HG03575 (cell line): ENCODE results near the gene LINGO4.
"Not testable (repeated sequence)": the region's sequence is repeated elsewhere in the genome, so short reads cannot be mapped to it uniquely, and the experiment has no call there.

Experiments used
- ATAC-seq: cut with Tn5 transposase; IDR thresholded peaks from one replicate; pipeline ENCODE4 v1.9.1; 2021; ENCODE audit not compliant: unreplicated experiment, insufficient number of reproducible peaks, low FRiP score; ENCODE audit errors: extremely low read depth

LINGO4 gene

DNA sequence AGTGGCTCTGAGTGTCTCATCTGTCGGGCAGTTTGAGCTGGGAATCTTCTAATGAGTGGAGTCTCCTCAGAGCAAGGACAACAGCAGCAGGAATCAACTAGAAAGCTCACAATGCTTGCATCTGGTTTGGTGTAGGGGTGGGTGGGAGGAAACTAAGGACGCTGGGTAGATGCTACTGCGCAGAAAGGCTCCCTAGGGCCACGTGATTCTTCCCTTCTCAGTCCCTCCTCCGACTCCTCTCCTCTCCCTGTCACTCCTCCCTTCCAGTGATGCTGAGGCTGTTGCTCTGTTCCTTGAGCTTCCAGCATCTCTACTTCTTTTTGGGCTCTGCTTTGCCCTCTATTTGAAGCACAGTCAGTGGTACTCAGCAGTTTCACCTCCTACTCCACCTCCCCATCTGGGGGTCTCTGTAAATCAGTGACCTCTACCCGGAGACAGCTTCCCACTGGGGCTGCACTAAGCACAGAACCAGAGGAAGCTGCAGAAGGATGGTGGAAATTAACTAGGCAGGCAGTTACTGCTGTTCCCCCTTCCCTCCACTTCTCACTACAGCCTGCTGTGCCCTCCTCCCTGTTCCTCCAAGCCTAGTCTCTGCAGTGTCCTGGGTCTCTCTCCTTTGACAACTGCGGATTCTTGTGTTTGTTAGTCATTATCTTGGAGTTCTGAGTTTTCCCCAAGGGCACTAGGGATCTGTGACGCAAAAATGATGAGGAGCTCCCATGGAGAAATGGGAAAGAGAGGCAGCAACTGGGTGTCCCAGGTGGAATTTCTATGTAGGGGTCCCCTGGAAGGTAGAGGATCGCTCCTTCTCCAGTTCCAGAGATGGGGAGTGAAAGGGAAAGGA is 5.8 kb downstream of the LINGO4 start:
- no peak for ATAC-seq

DNA sequence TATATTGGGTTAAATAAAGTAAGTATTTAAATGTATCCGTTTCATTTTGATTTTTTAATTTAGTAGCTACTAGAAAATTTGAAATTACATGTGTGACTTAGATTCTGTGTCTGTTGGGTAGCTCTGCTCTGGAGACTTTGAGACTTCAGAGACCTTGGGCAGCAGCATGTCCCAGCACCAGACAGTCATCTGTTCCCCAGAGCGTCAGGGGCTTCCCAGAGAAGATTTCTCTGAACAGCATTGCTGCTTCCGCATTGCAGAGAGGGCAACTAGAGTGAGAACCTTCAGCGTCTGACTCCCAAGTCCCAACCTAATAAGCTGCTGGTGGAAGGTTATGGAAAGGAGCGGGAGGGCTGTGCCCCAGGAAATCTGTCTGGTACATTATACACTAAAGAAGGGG is 6.6 kb downstream of the LINGO4 start:
- ATAC-seq, result no peak

DNA sequence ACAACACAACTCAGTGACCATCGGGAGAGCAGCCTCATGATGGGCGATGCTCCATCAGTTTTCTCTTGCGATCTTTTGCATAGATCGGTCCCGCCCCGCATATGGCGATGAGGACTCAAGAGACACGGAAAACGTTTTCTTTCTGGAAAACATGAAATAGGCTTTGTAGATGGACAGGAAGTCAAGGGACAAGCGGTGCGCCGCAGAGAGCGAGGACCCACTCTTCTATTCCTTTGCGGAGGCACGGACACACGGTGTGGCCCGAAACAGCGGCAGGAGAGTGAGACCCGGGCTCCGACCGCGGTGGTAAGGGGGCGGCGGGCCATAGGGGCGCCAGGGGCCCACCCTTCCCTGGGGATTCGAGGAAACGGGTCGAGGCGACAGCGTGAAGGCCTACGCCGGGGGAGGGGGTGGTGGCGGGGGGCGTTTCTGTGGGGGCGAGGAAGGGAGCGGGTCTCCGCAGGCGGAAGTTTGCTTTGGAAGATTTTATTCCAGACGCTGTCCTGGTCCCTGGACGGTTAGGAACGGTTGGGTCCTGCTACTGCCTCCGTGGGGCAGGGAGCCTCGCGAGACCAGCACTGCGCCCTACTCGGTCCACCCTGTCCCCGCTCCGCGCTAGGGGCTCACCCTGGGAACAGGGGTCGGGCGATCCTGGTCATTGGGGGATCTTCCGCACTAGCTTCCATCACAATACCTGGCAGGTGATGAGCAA is 14.1 kb downstream of the LINGO4 start:
- no peak for ATAC-seq

DNA sequence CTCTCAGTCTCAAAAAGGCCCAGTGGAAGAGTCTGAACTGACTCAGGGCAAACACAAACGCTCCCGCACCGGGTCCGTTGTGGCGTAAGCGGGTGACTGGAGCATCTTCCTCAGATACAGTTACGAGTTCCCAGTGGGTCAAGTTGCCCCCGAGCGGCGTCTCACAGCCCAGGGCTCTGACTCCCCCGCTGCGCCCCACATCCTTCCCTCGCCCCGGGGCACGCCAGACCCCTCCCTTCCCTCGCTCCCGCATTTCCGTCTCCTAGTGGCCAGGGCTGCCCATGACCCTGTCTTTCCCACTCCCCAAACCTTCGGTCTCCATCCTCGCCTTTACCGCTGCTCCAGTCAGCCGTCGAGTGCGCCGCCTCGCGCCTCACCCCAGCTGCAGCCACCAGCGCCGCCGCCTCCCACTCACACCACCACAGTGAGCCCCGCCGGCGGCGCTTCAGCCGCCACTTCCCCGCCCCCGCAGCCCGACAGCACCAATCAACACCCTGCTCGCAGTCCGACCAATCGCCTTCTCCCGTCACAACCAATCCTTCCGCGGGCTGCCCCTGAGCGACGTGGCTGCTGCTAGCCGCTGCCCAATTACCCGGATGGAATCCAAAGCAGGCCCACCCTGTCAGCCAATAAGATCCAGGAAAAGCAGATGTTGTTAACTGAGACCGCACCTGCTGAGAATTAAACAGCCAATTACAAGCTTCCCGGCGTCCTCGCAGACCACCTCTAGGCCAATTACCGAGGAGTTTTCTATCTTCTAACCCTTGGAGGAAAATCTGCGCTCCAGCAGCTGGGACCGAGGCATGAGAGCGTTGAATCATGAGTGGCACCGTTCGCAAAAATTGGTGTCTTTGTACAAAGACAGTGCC is 14.9 kb downstream of the LINGO4 start, which contains the start of gene TDRKH:
TDRKH (minus strand) TSS at position 430 of the 869 bp plus-strand sequence. CDS start 7,478 bp downstream, outside the sequence.
- ATAC-seq, result peak; percentile 80

DNA sequence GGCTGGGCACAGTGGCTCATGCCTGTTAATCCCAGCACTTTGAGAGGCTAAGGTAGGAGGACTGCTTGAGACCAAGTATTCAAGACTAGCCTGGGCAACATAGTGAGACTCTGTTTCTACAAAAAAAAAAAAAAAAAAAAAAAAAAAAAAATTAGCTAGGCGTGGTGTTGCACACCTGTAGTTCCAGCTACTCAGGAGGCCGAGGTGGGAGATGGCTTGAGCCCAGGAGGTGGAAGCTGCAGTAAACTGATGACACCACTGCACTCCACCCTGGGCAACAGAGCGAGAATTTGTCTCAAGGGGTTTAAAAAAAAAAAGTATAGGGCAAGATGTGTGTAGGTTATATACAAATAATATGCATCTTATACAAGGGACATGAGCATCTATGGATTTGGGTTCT is 17.5 kb downstream of the LINGO4 start:
- ATAC-seq, result no peak

DNA sequence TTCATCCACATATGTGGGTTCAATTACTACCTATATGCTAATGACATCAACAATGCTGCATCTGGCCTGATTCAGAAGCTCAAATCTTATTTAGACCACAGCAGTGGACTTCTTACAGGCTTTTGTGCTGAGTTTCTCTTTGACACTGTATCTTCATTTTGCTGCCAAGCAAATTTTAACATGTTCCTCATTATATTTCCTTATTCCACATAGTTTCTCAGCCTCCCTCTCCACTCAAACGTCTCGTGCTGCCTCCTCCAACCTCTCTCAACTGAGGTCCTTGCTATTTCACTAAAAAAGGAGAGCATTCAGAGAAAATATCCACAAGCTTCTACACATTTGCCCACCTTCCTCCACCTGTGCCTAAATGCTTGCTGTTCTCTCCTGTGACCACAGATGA is 21.4 kb downstream of the LINGO4 start:
- ATAC-seq, result no peak

DNA sequence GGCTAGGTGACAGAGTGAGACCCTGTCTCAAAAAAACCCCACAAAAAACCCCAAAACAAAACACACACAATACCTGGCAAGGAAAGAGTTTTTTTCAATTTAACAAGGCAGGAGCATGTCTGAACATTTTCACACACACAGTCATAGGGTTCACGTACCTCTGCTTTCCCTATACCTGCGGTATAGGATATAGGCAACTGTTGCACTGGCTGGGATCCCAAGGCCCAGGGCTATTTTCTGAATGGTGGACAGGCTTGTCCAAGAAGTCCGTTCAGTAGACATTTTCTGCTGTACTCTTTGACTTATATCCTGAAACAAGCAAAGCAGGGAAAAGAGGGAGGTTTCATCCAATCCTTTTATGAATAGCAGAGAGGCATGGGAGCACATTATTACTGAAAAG is 22.5 kb downstream of the LINGO4 start:
- ATAC-seq, result no peak

DNA sequence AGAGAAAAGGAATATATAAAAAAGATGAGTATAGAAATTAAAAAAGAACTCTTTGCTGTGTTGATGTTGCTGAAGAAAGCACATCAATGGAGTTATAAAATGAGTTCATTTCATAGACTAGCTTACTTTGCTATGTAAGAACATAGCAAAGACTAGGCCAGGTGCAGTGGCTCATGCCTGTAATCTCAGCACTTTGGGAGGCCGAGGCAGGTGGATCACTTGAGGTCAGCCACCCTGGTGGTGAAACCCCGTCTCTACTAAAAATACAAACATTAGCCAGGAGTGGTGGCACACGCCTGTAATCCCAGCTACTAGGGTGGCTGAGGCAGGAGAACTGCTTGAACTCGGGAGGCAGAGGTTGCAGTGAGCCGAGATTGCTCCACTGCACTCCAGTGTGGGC is 23.2 kb downstream of the LINGO4 start:
- ATAC-seq, result not testable (repeated sequence)

DNA sequence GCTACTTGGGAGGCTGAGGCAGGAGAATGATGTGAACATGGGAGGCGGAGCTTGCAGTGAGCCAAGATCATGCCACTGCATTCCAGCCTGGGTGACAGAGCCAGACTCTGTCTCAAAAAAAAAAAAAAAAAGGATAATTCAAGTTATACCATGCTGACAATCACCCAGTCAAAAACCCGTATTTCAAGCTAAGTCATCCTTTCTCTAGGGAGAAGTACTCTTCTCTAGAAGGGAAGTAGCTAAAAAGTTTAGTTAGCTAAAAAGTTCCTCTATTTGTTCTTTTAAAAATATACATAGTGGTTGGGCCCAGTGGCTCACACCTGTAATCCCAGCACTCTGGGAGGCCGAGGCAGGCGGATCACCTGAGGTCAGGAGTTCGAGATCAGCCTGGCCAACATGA is 24.5 kb downstream of the LINGO4 start:
- not testable (repeated sequence) for ATAC-seq

DNA sequence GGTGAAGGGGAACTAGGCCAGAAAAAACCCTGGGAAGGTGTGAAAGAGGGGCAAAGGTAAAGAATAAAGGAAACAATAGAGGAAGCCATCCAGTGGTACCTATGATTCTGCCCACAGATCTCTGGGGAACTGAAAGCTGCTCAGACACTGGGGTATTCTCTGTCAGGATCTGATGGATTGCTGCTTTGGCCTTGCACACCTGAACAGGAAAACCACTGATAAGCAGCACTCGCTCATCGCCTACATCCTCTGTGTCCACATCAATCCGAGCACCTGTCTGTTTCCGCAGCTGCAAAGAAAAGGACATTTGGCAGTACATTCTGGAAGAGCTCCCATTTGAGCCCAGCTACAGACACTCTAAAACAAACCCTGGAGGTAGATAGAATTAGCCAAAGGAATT is 25.4 kb downstream of the LINGO4 start:
- ATAC-seq, result no peak

DNA sequence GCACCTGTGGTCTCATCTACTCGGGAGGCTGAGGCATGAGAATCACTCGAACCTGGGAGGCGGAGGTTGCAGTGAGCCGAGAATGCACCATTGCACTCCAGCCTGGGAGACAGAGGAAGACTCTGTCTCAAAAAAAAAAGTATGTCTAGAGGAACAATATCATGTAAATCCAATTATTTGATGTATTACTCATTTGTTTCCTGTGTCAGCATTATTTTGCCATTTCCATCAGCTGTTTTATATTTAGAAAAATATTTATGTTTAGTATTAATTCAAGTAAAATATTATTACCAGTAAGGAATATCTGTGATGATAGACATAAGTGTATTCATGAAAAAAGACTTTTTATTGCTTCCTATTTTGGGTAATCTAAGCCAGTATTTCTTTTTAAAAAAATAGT is 27.9 kb downstream of the LINGO4 start:
- ATAC-seq, result no peak

DNA sequence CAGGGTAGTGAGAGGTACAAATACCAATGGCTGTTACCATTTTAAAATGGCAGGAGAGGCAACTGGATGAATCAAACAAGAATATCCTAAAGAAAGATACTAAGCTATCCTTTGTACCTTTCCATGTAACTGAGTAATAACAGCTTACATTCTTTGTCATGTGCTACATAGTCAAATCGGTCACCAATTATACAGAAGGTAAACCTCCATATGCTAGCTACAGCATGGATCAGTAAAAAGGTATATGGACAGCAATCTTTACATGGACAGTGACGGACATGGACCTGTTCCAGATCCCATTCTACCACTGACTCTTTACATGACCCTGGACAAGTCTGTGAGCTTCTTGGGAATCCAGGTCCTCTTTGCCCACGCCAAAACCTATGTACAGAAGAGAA is 28.6 kb downstream of the LINGO4 start:
- ATAC-seq, result no peak

DNA sequence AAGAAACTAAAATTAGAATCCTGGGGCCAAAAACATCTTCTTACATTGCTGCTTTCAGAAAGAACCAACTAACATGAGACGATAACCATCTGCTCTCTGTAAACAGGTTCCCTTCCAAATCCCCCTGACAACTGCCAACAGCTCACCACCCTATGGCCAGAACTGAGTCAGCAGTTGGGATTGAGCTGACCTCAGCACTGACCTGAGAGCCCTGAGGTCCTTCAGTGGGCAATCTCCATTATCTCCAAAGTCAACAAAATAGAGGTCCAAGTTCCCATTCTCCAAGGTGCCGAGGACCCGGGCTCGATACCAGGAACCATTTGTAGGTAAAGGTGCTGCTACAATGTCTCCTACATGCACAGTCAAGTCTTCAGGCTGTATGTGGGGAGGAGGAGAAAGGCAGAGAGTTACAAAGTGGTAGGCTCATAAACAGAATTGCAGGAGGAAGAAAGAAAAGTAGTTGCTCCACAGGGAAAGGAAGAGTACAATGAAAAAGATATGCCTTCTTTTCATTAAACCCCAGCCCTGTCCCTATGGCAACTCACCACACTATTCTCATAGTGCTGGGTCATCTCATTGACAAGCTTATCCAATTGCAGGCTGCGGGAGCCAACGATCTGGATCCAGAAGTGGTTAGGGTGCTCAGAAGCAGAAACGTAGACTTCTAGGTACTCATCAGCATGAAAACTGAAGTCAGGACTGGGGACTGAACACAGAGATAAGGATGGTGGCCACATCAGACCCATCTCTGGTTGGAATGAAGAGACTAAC is 29.1 kb downstream of the LINGO4 start:
- ATAC-seq, result no peak

DNA sequence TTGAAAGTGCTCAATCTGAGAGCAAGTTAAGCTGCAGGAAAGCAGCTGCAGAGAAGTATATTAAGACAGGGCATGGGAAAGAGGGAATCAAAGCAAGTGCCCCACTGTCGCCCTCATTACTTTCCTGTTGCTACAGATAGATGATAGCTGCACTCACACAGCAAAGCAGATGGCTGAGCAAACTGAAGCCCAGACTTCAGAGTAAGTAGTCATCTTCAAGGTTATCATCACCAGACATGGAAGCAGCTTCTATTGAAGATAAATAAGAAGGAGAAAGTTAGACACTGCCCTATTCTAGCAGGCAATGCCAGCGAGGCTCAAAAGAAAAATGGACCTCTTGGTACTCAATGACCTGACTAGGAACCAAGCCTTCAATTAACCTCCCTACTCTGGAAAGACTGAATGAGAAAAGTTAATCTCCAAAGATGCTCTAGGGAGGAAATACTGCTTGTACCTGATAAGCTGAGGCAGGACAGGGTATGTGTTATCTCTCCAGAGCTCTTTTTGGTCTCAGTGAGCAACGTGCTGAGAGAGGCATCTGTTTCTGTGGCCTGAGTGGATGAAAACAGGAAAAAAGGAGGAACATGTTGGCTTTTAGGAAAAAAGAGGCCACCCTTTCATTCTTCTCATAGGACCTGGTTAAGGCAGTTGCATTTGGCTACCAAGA is 30.8 kb downstream of the LINGO4 start:
- no peak for ATAC-seq

DNA sequence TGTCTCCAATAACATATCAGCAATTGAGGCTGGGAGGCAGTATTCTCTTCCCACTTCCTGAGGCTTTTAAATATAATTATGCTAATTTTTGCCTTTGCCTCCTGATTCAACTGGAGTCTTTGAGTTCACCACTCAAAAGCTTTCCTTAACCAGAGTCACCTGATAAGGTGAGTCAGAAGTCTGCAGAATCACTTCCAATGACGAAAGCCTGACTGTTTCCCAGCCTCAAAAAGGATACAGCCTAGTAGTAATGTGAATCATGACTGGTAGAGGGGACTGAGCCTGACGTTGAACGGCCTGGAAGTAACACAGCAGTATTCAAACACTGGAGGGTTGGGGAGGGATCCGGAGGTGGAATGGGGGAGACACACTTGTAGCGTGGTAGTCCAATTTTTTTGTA is 31.5 kb downstream of the LINGO4 start:
- no peak for ATAC-seq

DNA sequence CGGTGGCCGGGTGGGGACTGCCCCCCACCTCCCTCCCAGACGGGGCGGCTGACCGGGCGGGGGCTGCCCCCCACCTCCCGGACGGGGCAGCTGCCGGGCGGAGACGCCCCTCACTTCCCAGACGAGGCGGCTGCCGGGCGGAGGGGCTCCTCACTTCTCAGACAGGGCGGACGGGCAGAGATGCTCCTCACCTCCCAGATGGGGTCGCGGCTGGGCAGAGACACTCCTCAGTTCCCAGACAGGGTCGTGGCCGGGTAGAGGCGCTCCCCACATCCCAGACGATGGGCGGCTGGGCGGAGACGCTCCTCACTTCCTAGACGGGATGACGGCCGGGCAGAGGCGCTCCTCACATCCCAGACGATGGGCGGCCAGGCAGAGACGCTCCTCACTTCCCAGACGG is 35.9 kb downstream of the LINGO4 start:
- not testable (repeated sequence) for ATAC-seq

DNA sequence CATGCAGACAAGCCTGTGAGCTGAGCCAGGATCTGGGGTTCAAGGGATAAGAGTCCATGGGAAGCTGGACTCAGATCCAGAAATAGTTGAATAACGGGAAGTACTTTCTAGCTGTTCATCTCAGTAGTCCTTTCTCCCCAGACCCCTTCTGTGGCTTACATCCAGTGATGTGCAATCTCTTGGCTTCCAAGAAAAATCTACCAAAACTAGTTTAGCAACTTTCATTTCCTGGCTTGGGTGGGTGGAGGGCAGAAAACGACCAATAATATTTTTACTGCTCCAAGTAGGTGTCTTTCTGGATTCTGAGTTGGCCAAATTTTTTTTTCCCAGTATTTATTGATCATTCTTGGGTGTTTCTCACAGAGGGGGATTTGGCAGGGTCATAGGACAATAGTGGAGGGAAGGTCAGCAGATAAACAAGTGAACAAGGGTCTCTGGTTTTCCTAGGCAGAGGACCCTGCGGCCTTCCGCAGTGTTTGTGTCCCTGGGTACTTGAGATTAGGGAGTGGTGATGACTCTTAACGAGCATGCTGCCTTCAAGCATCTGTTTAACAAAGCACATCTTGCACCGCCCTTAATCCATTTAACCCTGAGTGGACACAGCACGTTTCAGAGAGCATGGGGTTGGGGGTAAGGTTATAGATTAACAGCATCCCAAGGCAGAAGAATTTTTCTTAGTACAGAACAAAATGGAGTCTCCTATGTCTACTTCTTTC is 36.7 kb downstream of the LINGO4 start:
- ATAC-seq, result not testable (repeated sequence)

DNA sequence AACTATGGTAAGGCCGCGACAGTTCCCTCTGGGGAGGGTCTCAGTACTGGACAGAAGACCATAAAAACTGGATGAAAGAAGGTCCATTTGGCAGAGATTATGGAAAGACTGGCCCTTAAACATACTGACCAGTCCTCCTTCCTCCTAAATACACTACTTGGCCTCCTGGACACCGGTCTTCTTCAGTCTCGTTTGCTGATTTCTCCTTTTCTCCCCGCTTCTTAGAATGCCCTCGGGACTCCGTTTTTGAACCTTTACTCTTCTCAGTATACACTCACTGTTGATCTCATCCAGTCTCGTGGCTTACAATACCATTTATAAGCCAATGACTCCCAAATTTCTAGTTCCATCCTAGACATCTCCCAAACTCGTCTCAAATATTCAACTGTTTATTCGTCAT is 41.2 kb downstream of the LINGO4 start:
- ATAC-seq, result no peak
